GM18873 (cell line): ENCODE data around the gene CHAD.
"Not testable (repeated sequence)": the region's sequence is repeated elsewhere in the genome, so short reads cannot be mapped to it uniquely, and the experiment has no call there.

Experiments used
- ATAC-seq: cut with Tn5 transposase; IDR thresholded peaks from one replicate; pipeline ENCODE4 v1.9.1; 2021; ENCODE audit warnings: mild to moderate bottlenecking, moderate library complexity, moderate number of reproducible peaks; ENCODE audit not compliant: unreplicated experiment, low FRiP score

The CHAD gene

DNA sequence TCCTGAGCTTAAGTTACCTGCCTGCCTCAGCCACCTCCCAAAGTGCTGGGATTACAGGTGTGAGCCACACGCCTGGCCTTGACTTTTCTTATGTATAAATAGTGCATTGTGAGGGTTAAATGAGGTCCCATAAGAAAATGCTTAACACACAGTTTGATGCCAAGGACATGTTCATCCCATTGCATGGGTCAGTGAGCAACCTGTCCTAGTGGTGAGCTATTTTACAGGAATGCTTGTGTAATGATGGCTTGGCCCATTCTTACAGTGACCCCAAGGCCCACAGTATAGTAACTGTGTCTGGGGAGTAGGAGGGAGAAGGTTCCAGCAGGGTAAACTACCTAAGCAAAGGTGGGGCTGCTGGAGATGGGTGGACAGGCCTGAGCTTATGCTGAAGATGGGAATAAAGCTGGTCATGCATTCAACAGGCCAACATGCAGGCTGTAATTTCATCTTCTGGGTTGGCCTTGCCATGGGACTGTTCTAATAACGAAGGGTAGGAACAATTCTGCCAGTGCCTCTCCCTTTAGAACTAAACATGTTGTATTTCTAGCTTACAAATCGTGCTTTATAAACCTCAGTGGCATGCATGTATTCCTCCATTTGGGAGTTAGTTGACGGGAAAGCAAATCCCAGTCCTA lies 36.4 kb downstream of the CHAD start:
- ATAC-seq = no peak

DNA sequence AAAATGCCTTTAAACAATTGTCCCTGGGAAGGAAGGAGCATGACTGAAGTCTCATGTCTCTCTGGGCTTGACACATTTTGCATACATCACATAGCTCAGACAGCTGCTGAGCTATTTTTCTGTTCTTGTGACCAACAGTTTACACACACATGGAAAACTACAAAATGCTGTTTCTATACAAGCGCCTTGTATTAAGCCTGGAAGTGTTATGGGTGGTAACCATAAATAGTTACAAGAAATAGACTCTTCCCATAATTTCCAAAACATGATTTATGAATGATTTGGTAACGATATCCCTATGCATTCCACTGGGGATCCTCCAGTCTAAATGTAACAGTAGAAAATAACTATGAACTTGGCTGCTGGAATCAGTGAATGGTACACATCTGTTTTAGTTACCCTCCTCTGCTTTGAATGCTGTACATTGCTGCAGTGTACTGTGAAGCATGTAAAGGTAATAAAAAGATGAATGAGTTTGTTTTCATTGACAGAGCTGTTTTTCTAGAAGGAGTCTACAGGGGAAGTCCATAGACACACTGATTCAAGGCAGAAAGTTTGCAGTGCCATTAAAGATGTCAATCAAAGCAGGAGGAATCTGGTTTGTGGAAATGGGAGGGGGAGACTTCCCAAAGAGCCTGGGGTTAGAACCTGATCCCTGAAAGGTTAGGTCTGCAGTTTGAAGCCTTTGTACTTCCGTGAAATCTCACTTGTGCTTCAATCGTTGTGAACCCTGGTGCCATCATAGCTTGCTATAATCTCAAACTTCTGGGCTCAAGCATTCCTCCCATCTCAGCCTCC lies 37.7 kb downstream of the CHAD start:
- ATAC-seq = no peak

DNA sequence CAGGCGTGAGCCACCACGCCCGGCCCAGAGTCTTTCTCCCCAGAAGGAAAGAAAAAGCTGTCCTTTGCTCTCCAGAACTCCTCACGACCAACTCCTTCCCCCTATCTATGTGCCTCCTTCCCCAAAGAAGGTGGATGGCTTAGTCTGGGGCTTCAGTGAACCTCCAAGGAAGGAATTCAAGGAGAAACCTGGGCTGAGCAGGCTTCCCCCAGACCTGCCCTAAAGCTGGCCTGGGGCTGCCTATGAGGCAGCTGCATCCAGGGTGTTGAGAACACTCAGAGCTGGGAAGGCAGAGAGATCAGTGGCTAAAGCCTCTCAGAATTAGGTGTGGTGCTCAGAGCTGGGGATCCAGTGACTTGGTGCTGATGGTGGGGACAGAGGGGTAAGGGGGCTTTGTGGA lies 38.9 kb downstream of the CHAD start:
- no peak for ATAC-seq

DNA sequence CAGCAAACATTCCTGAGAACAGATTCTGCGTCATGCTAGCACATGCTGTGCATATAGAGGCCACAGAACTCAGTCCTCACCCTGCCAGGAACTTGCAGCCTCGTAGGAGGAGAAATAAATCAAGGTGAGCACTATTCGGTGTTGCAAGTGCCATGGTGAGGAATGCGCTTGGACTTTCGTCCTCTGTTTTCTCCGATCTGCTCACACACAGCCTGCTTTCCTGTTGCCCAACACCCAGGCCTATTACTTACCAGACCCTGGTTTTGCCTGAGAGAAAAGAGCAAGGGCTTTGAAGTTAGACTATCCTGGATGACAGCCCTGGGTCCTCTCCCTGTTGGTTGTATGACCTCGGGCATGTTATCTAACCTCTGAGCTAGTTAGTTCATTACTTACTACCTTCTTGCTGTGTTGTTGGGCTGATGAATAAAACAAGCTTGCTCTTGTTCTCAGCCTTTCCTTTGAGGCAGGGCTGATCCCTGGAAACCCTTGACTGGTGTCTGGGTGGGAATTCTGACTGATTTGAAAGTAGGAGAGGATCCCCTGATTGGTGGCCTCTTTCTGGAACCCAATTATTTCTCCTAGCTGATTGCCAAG lies 39.8 kb downstream of the CHAD start:
- no peak for ATAC-seq

DNA sequence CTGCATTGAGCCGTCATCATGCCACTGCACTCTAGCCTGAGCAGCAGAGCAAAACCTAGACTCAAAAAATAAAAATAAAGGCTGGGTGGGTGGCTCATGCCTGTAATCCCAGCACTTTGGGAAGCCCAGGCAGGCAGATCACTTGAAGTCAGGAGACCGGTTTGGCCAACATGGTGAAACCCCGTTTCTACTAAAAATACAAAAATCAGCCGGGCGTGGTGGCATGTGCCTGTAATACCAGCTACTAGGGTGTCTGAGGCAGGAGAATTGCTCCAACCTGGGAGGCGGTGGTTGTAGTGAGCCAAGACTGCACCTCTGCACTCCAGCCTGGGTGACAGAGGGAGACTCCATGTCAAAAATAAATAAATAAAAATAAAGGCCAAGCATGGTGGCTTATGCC lies 40.6 kb downstream of the CHAD start:
- ATAC-seq = not testable (repeated sequence)

DNA sequence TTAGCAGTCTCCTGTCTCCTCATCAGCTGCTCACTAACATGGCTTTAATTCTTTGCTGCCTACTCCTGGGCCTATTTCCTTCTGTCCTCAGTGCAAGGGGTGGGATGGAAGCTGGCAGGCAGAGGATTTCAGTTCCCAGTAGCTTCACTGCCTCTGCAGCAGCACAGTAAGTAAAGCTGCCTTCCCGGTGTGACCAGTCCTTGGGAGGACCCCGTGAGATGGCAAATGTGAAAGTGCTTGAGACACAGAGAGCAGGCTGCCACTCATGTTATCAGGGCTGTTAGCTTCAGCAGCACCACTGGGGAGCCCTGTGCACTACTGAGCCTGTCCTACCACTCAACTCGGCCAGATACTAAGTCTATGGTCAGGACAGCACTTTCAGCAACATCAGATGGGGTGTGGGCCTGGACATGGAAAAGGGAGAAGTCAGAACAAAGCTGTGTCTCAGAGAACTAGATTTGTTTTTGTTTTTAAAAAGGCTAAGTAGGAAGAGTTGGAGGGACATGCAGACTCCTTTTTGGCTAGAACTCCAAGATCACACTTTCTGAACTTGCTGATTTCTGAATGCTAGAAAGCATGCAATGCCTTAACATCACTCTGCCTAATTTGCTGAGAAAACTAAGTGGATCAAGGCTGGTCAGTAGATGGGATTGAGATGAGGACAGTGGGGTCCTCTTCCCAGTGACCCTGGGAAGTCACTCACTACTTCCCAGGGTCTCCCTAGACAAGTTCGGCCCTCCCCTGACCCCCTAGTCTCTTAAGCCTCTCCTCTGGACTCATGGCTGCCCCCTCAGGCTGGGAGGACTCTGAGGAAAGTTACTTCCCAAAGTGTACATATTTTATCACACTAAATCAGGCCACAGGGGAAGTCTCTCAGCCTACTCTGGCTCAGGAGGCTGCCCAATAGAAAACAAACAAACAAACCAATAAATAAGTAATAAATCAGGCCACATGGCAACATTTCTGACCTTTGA lies 41.6 kb downstream of the CHAD start:
- no peak for ATAC-seq

DNA sequence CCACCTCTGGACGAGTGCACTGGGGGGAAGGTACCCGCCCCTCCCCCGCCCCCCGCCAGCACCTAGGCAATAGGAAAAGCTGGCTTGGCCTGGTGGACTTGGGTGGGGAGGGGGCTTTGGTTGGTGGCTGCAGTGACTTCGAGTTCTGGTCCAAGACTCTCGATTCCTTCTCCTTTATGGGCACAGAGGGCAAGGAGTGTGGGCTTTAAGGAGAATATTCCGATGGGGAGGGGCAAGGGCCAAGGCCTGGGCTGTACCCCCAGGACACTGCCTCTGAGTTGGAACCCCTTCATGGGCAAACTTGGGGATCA lies 42.3 kb downstream of the CHAD start:
- ATAC-seq = no peak

DNA sequence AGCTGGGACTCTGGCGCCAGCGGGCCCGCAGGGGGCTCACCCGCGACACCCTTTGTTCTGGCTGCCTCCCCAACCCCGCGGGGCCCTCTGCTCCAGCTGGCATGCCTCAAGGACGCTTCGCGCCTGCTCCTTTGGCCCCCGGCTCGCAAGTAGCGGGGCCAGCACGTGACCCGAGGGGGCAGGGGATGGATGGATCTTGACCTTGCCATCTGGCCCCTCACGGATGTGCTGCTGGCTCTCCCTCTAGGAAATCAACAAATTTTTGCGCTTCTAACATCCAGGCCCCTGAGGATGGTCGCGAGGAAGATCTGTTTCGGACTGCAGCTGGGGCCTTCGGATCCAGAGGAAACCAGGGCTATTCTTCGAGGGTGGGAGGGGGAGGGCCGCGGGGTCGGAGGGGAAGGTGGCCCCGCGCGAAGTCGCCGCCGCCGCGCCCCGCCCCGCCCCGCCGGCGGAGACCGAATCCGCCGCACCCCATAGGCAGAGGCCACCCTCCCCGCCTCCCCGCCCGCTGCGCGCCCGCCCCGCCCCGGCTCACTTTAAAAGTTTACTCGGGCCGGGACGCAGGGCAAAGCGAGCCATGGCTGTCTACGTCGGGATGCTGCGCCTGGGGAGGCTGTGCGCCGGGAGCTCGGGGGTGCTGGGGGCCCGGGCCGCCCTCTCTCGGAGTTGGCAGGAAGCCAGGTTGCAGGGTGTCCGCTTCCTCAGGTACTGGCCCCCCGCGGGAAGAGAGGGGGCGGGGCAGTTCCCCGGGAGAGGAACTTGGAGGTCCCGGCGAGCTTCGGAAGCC lies 42.8 kb downstream of the CHAD start, which contains the start of gene ACSF2:
ACSF2 (plus strand) TSS at position 537 of the 790 bp plus-strand sequence; CDS start at position 581, 44 bp downstream.
- ATAC-seq = no peak

DNA sequence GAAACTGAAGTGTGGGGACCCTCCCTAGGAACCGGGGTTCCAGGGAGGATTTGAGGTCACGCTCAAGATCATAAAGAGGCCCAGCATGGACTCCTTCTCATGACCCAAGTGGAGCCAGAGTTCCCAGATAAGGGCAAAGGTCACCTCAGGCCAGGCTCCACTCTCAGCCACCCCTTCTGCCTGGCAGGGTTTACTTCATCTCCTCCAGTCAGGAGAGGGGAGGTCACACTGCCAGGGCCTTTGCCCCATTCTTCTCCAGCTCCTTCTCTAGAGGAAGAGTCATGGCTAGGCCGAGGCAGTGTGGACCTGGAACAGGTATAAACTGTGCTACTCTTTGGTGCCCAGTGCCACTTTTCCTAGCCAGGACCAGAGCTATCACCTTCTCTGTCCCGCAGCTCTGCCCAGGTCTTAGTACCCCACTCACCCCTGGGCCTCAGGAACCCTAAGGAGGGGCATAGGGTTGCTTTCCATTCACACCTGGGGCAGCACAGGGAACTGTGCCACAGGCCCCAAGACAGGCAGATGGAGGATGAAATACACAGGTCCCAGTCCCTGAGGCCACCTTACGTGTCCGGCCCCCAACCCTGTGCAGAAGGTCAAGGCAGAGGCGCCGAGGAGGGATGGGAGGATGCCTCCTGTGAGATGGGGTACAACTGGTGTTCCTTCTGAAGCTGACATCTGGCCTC lies 43.5 kb downstream of the CHAD start:
- ATAC-seq = no peak

DNA sequence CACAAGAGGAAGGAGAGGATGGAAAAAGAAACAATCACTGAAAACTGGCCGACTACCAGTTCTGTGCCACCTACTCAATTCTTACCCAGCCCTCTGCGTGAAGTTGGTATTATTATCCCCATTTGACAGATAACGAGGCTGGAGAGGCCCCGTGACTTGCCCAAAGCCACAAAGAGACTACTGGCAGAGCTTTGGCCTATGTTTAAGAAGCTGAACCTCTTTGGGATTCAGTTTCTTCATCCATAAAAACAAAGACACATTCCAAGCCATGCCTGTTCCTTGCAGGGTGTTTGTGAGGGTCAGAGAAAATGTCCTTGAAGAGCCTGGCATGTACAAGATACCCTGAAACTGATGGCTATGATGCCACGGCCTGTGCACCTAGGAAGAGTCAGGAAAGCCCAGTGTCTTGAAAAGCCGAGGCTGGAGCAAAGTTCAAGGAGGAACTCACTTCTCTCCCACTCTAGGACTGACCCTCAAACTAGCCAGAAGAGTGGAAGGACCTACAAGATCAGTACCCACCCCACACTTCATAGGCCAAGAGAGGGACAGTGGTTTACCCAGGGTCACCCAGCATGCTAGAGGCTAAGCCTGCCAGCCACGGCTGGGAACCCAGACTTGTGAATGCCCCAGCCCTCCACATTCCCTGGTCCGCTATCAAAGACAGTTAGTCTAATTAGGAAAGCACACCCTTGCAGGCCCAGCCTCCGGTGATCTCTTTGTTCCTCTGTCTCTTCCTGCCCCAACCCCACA lies 44.3 kb downstream of the CHAD start:
- no peak for ATAC-seq

DNA sequence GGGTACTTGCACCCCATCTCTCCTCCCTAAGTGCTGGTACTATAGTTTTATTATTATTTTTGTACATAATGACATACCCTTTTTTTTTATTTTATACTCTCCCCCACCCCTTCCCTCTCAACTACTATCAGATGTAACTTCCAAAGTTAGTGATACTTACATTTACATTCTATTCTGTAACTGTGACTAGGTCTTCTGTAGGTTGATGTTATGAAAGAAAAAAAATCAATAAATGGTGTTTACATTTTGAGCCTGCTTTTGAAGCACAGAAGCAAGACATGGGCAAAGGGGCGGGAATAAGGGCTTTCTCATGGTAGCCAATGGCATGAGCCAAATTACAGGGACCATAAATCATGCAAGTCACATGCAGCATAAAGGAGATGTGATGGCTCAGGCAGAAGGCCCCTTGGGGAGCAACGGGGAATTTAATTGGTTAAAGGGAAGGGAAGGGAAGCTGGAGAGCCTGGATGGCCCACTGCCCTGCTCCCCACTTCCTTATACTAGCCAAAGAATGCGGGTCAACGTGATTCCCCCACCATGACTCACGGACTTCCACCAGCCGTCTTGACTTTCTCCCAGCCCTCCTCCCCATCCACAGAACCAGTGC lies 45.0 kb downstream of the CHAD start:
- ATAC-seq = no peak

DNA sequence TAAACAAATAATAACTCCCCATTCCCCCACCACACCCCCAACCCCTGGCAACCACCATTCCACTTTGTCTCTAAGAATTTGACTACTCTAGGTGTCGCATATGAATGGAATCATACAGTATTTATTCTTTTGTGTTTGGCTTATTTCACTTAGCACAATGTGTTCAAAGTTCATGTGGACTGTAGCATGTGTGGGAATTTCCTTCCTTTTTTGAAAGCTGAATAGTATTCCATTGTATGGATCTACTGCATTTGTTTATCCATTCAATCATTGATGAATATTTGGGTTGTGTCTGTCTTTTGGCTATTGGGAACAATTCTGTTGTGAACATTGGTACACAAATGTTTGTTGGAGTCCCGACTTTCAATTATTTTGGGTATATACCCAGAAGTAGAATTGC lies 45.9 kb downstream of the CHAD start:
- no peak for ATAC-seq

DNA sequence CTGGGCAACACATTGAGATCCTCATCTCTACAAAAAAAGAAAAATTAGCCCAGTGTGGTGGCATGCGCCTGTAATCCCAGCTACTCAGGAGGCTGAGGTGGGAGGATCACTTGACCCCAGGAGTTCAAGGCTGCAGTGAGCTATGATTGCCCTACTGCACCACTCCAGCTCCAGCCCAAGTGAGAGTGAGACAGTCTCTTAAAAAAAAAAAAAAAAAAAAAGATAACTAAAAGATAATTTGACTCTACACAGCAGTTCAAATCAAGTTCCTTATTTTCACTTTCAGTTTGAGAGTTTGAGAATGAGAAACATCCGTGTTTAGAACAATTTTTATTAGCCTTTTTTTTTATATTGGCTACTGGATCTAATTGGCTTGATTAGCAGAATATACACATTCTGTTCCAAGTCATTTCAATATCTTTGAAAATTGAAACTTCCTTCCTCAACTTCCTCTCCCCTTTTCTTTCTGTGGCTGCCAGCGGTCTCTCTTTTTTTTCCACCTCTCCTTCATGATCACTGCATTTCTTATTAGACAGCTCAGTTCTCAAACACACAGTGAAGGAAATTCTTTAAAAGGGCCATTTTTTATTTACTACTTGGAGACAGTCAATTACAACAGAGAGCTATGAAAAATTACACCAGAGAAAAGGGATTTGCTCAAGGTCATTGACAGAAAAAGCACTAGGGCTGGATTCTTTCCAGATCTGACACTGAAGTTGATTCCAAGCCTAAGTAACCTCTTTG lies 47.2 kb downstream of the CHAD start:
- ATAC-seq = no peak

DNA sequence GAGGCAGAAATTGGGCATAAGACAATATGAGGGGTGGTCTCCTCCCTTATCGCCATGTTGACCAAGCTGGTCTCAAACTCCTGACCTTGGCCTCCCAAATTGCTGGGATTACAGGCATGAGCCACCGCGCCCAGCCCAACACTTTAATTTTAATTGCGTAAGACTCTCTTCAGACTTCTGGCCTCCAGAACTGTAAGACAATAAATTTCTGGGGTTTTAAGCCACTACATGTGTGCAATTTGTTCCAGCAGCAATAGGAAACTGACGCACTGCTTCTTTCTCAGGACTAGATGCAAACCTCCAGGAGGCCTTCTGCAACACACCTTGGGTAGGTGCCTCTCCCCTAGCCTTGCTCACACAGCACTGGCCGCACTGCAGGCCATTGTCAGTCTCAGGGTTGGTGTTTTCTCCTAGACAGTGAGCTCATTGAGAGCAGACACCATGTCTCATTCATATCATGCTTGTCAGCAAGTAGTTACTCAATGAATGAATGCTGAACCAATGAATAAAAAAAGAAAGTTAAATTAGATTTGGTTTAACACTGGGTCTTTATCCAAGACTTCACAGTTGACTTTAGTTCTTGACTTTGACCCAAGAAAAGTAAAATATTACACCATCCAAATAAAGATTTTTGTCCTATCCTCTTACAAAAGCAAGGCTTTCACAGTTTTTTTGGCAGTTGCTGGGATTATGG lies 48.1 kb downstream of the CHAD start:
- ATAC-seq = no peak

DNA sequence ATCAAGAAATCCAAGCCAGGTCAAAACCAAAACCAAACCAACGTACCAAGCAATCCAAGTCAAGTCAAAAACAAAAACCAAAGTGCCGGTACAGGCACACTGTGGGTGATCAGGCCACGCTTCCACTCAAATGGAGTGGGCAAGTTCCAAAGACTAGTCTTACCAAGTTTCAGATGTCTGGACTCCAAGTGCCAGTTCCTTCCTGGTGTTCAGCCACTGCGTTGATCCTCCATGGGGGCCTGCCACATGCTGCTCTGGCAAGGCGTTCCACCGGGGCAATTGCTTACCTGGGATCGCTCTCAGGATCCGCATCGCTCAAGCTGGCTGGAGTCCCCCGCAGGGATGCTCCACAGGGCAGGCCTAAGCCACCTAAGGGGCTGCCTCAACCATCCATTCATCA lies 49.1 kb downstream of the CHAD start:
- not testable (repeated sequence) for ATAC-seq

DNA sequence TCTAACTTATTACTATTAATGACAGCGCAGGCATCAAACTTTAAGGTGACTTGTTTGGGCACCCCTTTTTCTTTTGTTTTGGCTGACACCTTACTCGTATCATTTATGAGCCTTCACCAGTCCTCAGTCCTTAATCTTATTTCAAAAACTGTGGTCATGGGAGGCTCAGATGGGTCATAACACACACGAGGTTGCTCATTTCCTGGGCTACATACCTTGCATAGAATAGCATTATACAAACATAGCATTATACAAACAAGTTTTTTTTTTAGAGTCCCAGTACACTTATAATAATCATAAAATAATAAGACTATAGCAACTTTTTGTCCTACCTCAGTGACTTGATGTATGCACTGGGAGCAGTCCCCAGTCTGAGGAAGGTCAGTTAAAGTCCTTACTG lies 53.9 kb downstream of the CHAD start:
- ATAC-seq = no peak
